Astrocyte (in vitro differentiated cells and primary cell): Measurements from ENCODE around the gene RRBP1. TPM values are rescaled to one million over a fixed set of nuclear protein-coding genes. Genes with fewer than 3 reads are reported as not detected.
A peak's percentile ranks its signal among the peaks of the same experiment; 100 is the strongest.
"Not testable (repeated sequence)": the region's sequence is repeated elsewhere in the genome, so short reads cannot be mapped to it uniquely, and the experiment has no call there.

Experiments used
- DNase-seq: peaks from one replicate; pipeline ENCODE4 v3.0.0-alpha.2; 2010; ENCODE audit warnings: low read depth
- FAIRE-seq: peaks from 2 replicates; lab custom pipeline; 2011; peaks lifted over from hg19 to GRCh38; lab: Jason Lieb, UNC
- H2AFZ ChIP-seq: 2 replicates; pipeline ENCODE4 v1.6.0; 2012; ENCODE audit warnings: low read depth, low read length, inconsistent platforms
- H3K27ac ChIP-seq: 2 replicates; pipeline ENCODE4 v1.5.1; 2011; ENCODE audit warnings: low read depth, low read length, inconsistent platforms
- H3K27me3 ChIP-seq: 2 replicates; pipeline ENCODE4 v1.6.0; 2011; ENCODE audit warnings: low read length, inconsistent platforms; ENCODE audit not compliant: insufficient read depth
- H3K36me3 ChIP-seq: 2 replicates; pipeline ENCODE4 v1.5.1; 2011; ENCODE audit warnings: low read length, inconsistent platforms; ENCODE audit not compliant: insufficient read depth
- H3K4me1 ChIP-seq: 2 replicates; pipeline ENCODE4 v1.5.1; 2011; ENCODE audit warnings: low read length, inconsistent platforms; ENCODE audit not compliant: insufficient read depth
- H3K4me2 ChIP-seq: 2 replicates; pipeline ENCODE4 v1.6.0; 2012; ENCODE audit warnings: low read length, inconsistent platforms
- H3K4me3 ChIP-seq: 2 replicates; pipeline ENCODE4 v1.5.1; 2011; ENCODE audit warnings: low read depth, mild to moderate bottlenecking, low read length, inconsistent platforms; ENCODE audit not compliant: insufficient read depth
- H3K79me2 ChIP-seq: 2 replicates; pipeline ENCODE4 v1.6.0; 2012; ENCODE audit warnings: mild to moderate bottlenecking, low read length, inconsistent platforms; ENCODE audit not compliant: insufficient read depth
- H3K9ac ChIP-seq: 2 replicates; pipeline ENCODE4 v1.6.0; 2012; ENCODE audit warnings: mild to moderate bottlenecking, low read length, inconsistent platforms
- H3K9me3 ChIP-seq: 2 replicates; pipeline ENCODE4 v1.5.1; 2012; ENCODE audit warnings: low read depth, mild to moderate bottlenecking, low read length, inconsistent platforms; ENCODE audit not compliant: insufficient read depth
- H4K20me1 ChIP-seq: 2 replicates; pipeline ENCODE4 v1.6.0; 2012; ENCODE audit warnings: low read length, inconsistent platforms; ENCODE audit not compliant: insufficient read depth
- H3K27ac Mint-ChIP-seq: one replicate; pipeline ENCODE4 v1.8.0; 2021; ENCODE audit warnings: mild to moderate bottlenecking, mixed read lengths; ENCODE audit not compliant: unreplicated experiment
- H3K27me3 Mint-ChIP-seq: one replicate; pipeline ENCODE4 v1.8.0; 2021; ENCODE audit warnings: low read depth, mixed read lengths; ENCODE audit not compliant: unreplicated experiment
- H3K36me3 Mint-ChIP-seq: one replicate; pipeline ENCODE4 v1.8.0; 2021; ENCODE audit warnings: low read depth, mixed read lengths; ENCODE audit not compliant: unreplicated experiment
- H3K4me1 Mint-ChIP-seq: one replicate; pipeline ENCODE4 v1.8.0; 2021; ENCODE audit warnings: low read depth, mixed read lengths; ENCODE audit not compliant: unreplicated experiment
- H3K4me3 Mint-ChIP-seq: one replicate; pipeline ENCODE4 v1.8.0; 2021; ENCODE audit warnings: mild to moderate bottlenecking, moderate library complexity, mixed read lengths; ENCODE audit not compliant: unreplicated experiment
- H3K9me3 Mint-ChIP-seq: one replicate; pipeline ENCODE4 v1.8.0; 2021; ENCODE audit warnings: mild to moderate bottlenecking, mixed read lengths; ENCODE audit not compliant: unreplicated experiment
- CTCF ChIP-seq: IDR thresholded peaks from 2 replicates; pipeline ENCODE4 v1.5.1; 2011; ENCODE audit warnings: low read depth, mild to moderate bottlenecking, inconsistent platforms, low read length, moderate library complexity; ENCODE audit not compliant: insufficient read depth
- EZH2 ChIP-seq: IDR thresholded peaks from 2 replicates; pipeline ENCODE4 v1.6.1; 2012; ENCODE audit warnings: mild to moderate bottlenecking, low read length, inconsistent platforms; ENCODE audit not compliant: insufficient read depth
- total RNA-seq: library from RNA; stranded (reverse); gene quantifications from 2 replicates; pipeline ENCODE4 v1.2.1, GENCODE V29; 2021

Gene RRBP1
- total RNA-seq, 1 donor from 2014 or later = 347 TPM

- Mint-ChIP-seq H3K4me3 (no peak overlapping the region), H3K27me3 (peaks cover 2% of the 10 kb centered on the region), H3K36me3 (no peaks in the 10 kb centered on the region), H3K9me3 (no peaks in the 10 kb centered on the region), H3K27ac (no peak overlapping the region), H3K4me1 (peaks cover 13% of the 10 kb centered on the region)
- no peak overlapping the region for H3K4me2 ChIP-seq
- no peak for FAIRE-seq
- no peak overlapping the region for H3K9ac ChIP-seq
- no peaks in the 10 kb centered on the region for H3K27me3 ChIP-seq
- peak overlapping the region; percentile 50 for H2AFZ ChIP-seq
- no peaks in the 10 kb centered on the region for H4K20me1 ChIP-seq
- H3K27ac ChIP-seq = no peak overlapping the region
- H3K9me3 ChIP-seq = no peaks in the 10 kb centered on the region
- DNase-seq = no peak
- no peaks in the 10 kb centered on the region for H3K79me2 ChIP-seq
- no peaks in the 10 kb centered on the region for H3K36me3 ChIP-seq
- no peak overlapping the region for H3K4me3 ChIP-seq
- no peak for TF ChIP-seq EZH2
- TF ChIP-seq CTCF = no peak
- peaks cover 10% of the 10 kb centered on the region for H3K4me1 ChIP-seq
These were observed 27.6 kb upstream of the RRBP1 start for GRCh38 chr20:17709361-17710293.

GRCh38 chr20:17708675-17709360 lies 26.8 kb upstream of the RRBP1 start:
- no peaks in the 10 kb centered on the region for H3K27me3 ChIP-seq
- H3K27ac ChIP-seq = no peak overlapping the region
- H3K79me2 ChIP-seq = no peaks in the 10 kb centered on the region
- H2AFZ ChIP-seq = no peak overlapping the region
- DNase-seq (no peak), FAIRE-seq (no peak)
- no peaks in the 10 kb centered on the region for H3K36me3 ChIP-seq
- H3K4me1 Mint-ChIP-seq = peaks cover 13% of the 10 kb centered on the region
- H3K27ac Mint-ChIP-seq = no peak overlapping the region
- no peak overlapping the region for H3K9ac ChIP-seq
- no peaks in the 10 kb centered on the region for H3K9me3 Mint-ChIP-seq
- TF ChIP-seq CTCF (no peak), EZH2 (no peak)
- no peak overlapping the region for H3K4me3 Mint-ChIP-seq
- no peaks in the 10 kb centered on the region for H3K36me3 Mint-ChIP-seq
- peaks cover 2% of the 10 kb centered on the region for H3K27me3 Mint-ChIP-seq
- no peaks in the 10 kb centered on the region for H4K20me1 ChIP-seq
- peaks cover 10% of the 10 kb centered on the region for H3K4me1 ChIP-seq
- no peaks in the 10 kb centered on the region for H3K9me3 ChIP-seq
- no peak overlapping the region for H3K4me3 ChIP-seq
- H3K4me2 ChIP-seq = no peak overlapping the region

DNA sequence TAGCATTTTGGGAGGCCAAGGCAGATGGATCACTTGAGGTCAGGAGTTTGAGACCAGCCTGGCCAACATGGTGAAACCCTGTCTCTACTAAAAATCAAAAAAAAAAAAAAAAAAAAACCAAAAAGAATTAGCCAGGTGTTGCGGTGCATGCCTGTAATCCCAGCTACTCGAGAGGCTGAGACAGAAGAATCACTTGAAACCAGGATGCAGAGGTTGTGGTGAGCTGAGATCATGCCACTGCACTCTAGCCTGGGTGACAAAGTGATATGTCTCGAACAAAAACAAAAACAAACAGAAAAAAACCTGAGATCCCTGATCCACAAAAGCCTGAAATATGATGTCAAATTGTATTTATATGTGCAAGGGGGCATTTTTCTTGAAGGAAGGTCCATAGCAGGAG lies 25.9 kb upstream of the RRBP1 start:
- not testable (repeated sequence) for H3K4me2 ChIP-seq, H3K36me3 ChIP-seq, H2AFZ ChIP-seq, H3K36me3 Mint-ChIP-seq, H3K4me3 Mint-ChIP-seq, DNase-seq, H4K20me1 ChIP-seq, H3K27me3 ChIP-seq, H3K27me3 Mint-ChIP-seq, H3K27ac ChIP-seq, H3K27ac Mint-ChIP-seq, H3K9ac ChIP-seq, H3K9me3 ChIP-seq, H3K79me2 ChIP-seq, H3K9me3 Mint-ChIP-seq, FAIRE-seq, H3K4me3 ChIP-seq
- peaks cover 10% of the 10 kb centered on the region for H3K4me1 ChIP-seq
- peaks cover 13% of the 10 kb centered on the region for H3K4me1 Mint-ChIP-seq
